Neural progenitor cell (in vitro differentiated cells): ENCODE data around the gene DLX5. TPM values are rescaled to one million over a fixed set of nuclear protein-coding genes. Genes with fewer than 3 reads are reported as not detected.
"Not testable (repeated sequence)": the region's sequence is repeated elsewhere in the genome, so short reads cannot be mapped to it uniquely, and the experiment has no call there.

Source experiments
- DNase-seq: peaks from one replicate; pipeline ENCODE4 v3.0.0-alpha.2; 2016; ENCODE audit warnings: low spot score
- H2AFZ ChIP-seq: fragments of 200-600 bp; sonication (generic); replicated peaks from 2 replicates; pipeline ENCODE4 v1.6.1; 2016; ENCODE audit warnings: antibody characterized with exemption
- H3F3A ChIP-seq: fragments of 200-600 bp; sonication (generic); 2 replicates; pipeline ENCODE4 v1.6.1; 2016; ENCODE audit warnings: antibody characterized with exemption, low read depth
- H3K27ac ChIP-seq: fragments of 200-600 bp; sonication (generic); 2 replicates; pipeline ENCODE4 v1.5.1; 2016; ENCODE audit warnings: mild to moderate bottlenecking
- H3K27me3 ChIP-seq: fragments of 200-600 bp; sonication (generic); 2 replicates; pipeline ENCODE4 v1.6.1; 2016; ENCODE audit warnings: mild to moderate bottlenecking, moderate library complexity
- H3K36me3 ChIP-seq: fragments of 200-600 bp; sonication (generic); 2 replicates; pipeline ENCODE4 v1.5.1; 2016
- H3K4me1 ChIP-seq: fragments of 200-600 bp; sonication (generic); 2 replicates; pipeline ENCODE4 v1.6.1; 2016; ENCODE audit warnings: mixed run types
- H3K4me2 ChIP-seq: fragments of 200-600 bp; sonication (generic); 2 replicates; pipeline ENCODE4 v1.6.1; 2016
- H3K4me3 ChIP-seq: fragments of 200-600 bp; sonication (generic); 2 replicates; pipeline ENCODE4 v1.5.1; 2016
- H3K79me2 ChIP-seq: fragments of 200-600 bp; sonication (generic); 2 replicates; pipeline ENCODE4 v1.6.1; 2016; ENCODE audit warnings: low read depth
- H3K9ac ChIP-seq: fragments of 200-600 bp; sonication (generic); 2 replicates; pipeline ENCODE4 v1.6.1; 2016
- H3K9me3 ChIP-seq: fragments of 200-600 bp; sonication (generic); 2 replicates; pipeline ENCODE4 v1.5.1; 2016; ENCODE audit warnings: low read depth
- H4K20me1 ChIP-seq: fragments of 200-600 bp; sonication (generic); 2 replicates; pipeline ENCODE4 v1.6.1; 2016; ENCODE audit warnings: low read depth
- H3K27ac Mint-ChIP-seq: 3 replicates; pipeline ENCODE4 v1.8.0; 2021; ENCODE audit warnings: mixed read lengths
- H3K27me3 Mint-ChIP-seq: 2 replicates; pipeline ENCODE4 v1.8.0; 2022; ENCODE audit warnings: low read depth, mild to moderate bottlenecking, inconsistent platforms, moderate library complexity, mixed read lengths; ENCODE audit not compliant: insufficient read depth
- H3K36me3 Mint-ChIP-seq: 3 replicates; pipeline ENCODE4 v1.8.0; 2021; ENCODE audit warnings: mixed read lengths
- H3K4me1 Mint-ChIP-seq: 3 replicates; pipeline ENCODE4 v1.8.0; 2021; ENCODE audit warnings: mixed read lengths
- H3K4me3 Mint-ChIP-seq: 3 replicates; pipeline ENCODE4 v1.8.0; 2021; ENCODE audit warnings: mild to moderate bottlenecking, moderate library complexity, mixed read lengths
- H3K9me3 Mint-ChIP-seq: 3 replicates; pipeline ENCODE4 v1.8.0; 2020; ENCODE audit warnings: mixed read lengths
- EZH2 ChIP-seq: fragments of 200-600 bp; sonication (generic); IDR thresholded peaks from 2 replicates; pipeline ENCODE4 v1.6.1; 2017; ENCODE audit warnings: antibody characterized with exemption, mild to moderate bottlenecking, moderate library complexity
- EZH2phosphoT487 ChIP-seq: fragments of 200-600 bp; sonication (generic); IDR thresholded peaks from 2 replicates; pipeline ENCODE4 v1.6.1; 2017; ENCODE audit warnings: antibody characterized with exemption
- total RNA-seq: library from RNA; depleted of rRNA; stranded (reverse); fragments of >200 nt; gene quantifications from 2 replicates; pipeline ENCODE4 v1.2.3, GENCODE V29; 2015; ENCODE audit warnings: low replicate concordance
- TF ChIP-seq, protein P1 (sequence below): fragments of 200-600 bp; sonication (generic); IDR thresholded peaks from 2 replicates; pipeline ENCODE4 v1.5.1; 2017; ENCODE audit warnings: antibody characterized with exemption, mild to moderate bottlenecking

Gene DLX5
- total RNA-seq, 1 donor from 2014 or later, result not detected

DNA sequence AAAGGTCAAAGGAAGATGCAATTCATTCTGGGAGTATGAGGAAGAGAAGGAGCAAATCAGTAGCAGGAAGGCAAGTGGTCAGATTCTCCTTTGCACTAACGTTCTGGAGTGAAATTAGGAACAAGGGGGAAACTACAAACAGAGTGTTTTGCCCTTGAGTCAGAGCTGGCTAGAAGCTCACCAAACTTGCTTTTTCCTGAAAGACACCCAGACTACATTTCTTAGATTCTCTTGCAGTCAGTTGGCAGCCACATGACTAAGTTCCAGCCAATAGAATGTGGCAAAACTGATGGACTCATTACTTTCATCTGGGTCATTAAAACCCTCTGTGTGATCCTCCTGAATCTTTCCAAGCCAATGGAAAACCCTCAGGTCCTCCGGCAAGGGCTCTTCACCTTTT, 18.6 kb upstream of the DLX5 start:
- Histone ChIP-seq H3F3A (no peaks in the 10 kb centered on the region), H2AFZ (no peak overlapping the region), H3K9me3 (no peaks in the 10 kb centered on the region), H4K20me1 (no peaks in the 10 kb centered on the region), H3K36me3 (no peaks in the 10 kb centered on the region), H3K9ac (no peak overlapping the region), H3K4me2 (no peak overlapping the region), H3K4me1 (no peaks in the 10 kb centered on the region), H3K27ac (no peak overlapping the region), H3K27me3 (peaks cover 11% of the 10 kb centered on the region), H3K4me3 (no peak overlapping the region), H3K79me2 (no peaks in the 10 kb centered on the region)
- no peak for TF ChIP-seq EZH2phosphoT487
- TF ChIP-seq EZH2, result no peak
- TF ChIP-seq, protein P1, sequence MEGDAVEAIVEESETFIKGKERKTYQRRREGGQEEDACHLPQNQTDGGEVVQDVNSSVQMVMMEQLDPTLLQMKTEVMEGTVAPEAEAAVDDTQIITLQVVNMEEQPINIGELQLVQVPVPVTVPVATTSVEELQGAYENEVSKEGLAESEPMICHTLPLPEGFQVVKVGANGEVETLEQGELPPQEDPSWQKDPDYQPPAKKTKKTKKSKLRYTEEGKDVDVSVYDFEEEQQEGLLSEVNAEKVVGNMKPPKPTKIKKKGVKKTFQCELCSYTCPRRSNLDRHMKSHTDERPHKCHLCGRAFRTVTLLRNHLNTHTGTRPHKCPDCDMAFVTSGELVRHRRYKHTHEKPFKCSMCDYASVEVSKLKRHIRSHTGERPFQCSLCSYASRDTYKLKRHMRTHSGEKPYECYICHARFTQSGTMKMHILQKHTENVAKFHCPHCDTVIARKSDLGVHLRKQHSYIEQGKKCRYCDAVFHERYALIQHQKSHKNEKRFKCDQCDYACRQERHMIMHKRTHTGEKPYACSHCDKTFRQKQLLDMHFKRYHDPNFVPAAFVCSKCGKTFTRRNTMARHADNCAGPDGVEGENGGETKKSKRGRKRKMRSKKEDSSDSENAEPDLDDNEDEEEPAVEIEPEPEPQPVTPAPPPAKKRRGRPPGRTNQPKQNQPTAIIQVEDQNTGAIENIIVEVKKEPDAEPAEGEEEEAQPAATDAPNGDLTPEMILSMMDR, result no peak
- peaks cover 7% of the 10 kb centered on the region for H3K27me3 Mint-ChIP-seq
- no peak for DNase-seq
- H3K27ac Mint-ChIP-seq, result no peak overlapping the region
- H3K36me3 Mint-ChIP-seq, result no peaks in the 10 kb centered on the region
- no peaks in the 10 kb centered on the region for H3K9me3 Mint-ChIP-seq
- no peaks in the 10 kb centered on the region for H3K4me1 Mint-ChIP-seq
- no peak overlapping the region for H3K4me3 Mint-ChIP-seq

DNA sequence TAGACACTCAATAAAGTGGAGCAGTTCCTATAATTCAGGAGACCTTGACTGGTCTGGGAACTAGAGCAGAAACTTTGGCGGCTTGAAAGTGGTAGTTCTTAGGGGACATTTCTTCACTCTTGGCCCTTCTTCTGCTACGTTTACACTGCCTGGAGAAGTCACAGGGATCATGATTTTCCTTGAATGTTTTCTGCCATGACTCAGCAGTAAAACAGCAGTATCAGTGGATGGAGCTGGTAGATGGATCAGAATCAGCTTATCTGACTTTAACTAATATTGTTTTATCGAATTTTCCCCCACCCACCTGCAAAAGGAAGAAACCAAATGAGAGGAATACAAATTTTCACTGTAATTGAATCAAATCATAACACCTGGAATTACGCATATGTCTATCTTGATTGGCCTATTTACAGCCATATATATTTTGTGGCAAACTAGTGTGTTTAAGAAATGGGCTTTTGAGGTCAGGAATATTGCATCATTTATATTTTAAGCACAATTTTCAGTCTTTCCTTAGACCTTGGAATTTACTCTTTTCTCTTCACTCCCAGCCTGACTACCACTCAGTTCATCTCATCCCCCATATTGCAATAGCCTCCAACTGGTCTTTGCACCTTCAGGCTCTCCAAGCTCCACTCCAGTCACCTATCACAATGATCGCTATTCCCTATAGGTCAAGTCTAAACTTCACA, 14.9 kb upstream of the DLX5 start:
- H3K9me3 ChIP-seq, result no peaks in the 10 kb centered on the region
- H3K27ac Mint-ChIP-seq, result no peak overlapping the region
- no peak overlapping the region for H3K4me3 Mint-ChIP-seq
- H3K9me3 Mint-ChIP-seq, result no peaks in the 10 kb centered on the region
- H4K20me1 ChIP-seq, result no peaks in the 10 kb centered on the region
- no peaks in the 10 kb centered on the region for H3K4me1 ChIP-seq
- H3K4me2 ChIP-seq, result no peak overlapping the region
- DNase-seq, result no peak
- peaks cover 11% of the 10 kb centered on the region for H3K27me3 ChIP-seq
- H3K27ac ChIP-seq, result no peak overlapping the region
- H3K9ac ChIP-seq, result no peak overlapping the region
- H3K27me3 Mint-ChIP-seq, result peaks cover 7% of the 10 kb centered on the region
- no peaks in the 10 kb centered on the region for H3K36me3 Mint-ChIP-seq
- TF ChIP-seq, protein P1, result no peak
- TF ChIP-seq EZH2phosphoT487 (no peak), EZH2 (no peak)
- no peaks in the 10 kb centered on the region for H3K79me2 ChIP-seq
- no peaks in the 10 kb centered on the region for H3K36me3 ChIP-seq
- H3F3A ChIP-seq, result no peaks in the 10 kb centered on the region
- no peak overlapping the region for H3K4me3 ChIP-seq
- H2AFZ ChIP-seq, result no peak overlapping the region
- H3K4me1 Mint-ChIP-seq, result no peaks in the 10 kb centered on the region

DNA sequence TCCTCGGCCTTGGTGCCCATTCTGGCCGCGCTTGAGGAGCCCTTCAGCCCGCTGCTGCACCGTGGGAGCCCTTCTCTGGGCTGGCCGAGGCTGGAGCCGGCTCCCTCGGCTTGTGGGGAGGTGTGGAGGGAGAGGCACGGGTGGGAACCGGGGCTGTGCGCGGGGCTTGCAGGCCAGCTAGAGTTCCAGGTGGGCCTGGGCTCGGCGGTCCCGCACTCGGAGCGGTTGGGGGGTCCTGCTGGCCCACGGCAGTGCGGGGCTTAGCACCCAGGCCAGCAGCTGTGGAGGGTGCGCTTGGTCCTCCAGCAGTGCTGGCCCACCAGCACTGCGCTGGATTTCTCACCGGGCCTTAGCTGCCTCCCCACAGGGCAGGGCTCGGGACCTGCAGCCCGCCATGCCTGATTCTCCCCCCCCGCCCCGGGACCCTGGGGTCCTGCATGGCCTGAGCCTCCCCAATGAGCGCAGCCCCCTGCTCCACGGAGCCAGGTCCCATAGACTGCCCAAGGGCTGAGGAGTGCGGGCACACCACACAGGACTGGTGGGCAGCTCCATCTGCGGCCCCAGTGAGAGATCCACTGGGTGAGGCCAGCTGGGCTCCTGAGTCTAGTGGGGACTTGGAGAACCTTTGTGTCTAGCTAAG, 9.7 kb upstream of the DLX5 start:
- not testable (repeated sequence) for H3K36me3 ChIP-seq, H3K9ac ChIP-seq, H3K27ac ChIP-seq, H3K4me2 ChIP-seq, H3K4me3 Mint-ChIP-seq, H3K9me3 Mint-ChIP-seq, H3F3A ChIP-seq, H3K27ac Mint-ChIP-seq, H3K4me3 ChIP-seq, H3K9me3 ChIP-seq, DNase-seq, H3K4me1 ChIP-seq, H3K36me3 Mint-ChIP-seq, H3K4me1 Mint-ChIP-seq, H3K79me2 ChIP-seq, H4K20me1 ChIP-seq, H3K27me3 Mint-ChIP-seq, H2AFZ ChIP-seq
- peaks cover 25% of the 10 kb centered on the region for H3K27me3 ChIP-seq
